ENCODE measurements around the gene MAST2. TPM values are rescaled to one million over a fixed set of nuclear protein-coding genes. Genes with fewer than 3 reads are reported as not detected.

MAST2 gene
- total RNA-seq, 2 donors from 2014 or later, result 44.5 to 52.1 TPM

GRCh38 chr1:45862008-45862407 is 58.6 kb downstream of the MAST2 start:
- H3K4me1 ChIP-seq, result peaks cover 0 to 15% of the 10 kb centered on the region in 2 donors
- no peaks in the 10 kb centered on the region for H3K36me3 ChIP-seq
- no peaks in the 10 kb centered on the region for H3K9me3 ChIP-seq
- no peak overlapping the region for H3K4me3 ChIP-seq
- H3K27ac ChIP-seq, result no peak overlapping the region
- TF ChIP-seq CTCF (IDR thresholded peaks at IDR 0.05), result no peak
- no peaks in the 10 kb centered on the region for H3K27me3 ChIP-seq
- no peak for DNase-seq (ENCODE audit: low spot score)

GRCh38 chr1:45863218-45863617 is 59.8 kb downstream of the MAST2 start:
- no peaks in the 10 kb centered on the region for H3K9me3 ChIP-seq
- DNase-seq (ENCODE audit: low spot score), result no peak
- H3K4me3 ChIP-seq, result no peak overlapping the region
- H3K27me3 ChIP-seq, result no peaks in the 10 kb centered on the region
- TF ChIP-seq CTCF (IDR thresholded peaks at IDR 0.05), result no peak
- H3K27ac ChIP-seq, result no peak overlapping the region
- H3K36me3 ChIP-seq, result no peaks in the 10 kb centered on the region
- peaks cover 0 to 15% of the 10 kb centered on the region in 2 donors for H3K4me1 ChIP-seq

GRCh38 chr1:45864167-45865106 is 61.0 kb downstream of the MAST2 start:
- H3K4me3 ChIP-seq, result peak overlapping the region in 1 of 2 donors; percentile 14
- H3K27ac ChIP-seq, result no peak overlapping the region
- TF ChIP-seq CTCF (IDR thresholded peaks at IDR 0.05), result no peak
- H3K36me3 ChIP-seq, result no peaks in the 10 kb centered on the region
- H3K4me1 ChIP-seq, result peaks cover 0 to 15% of the 10 kb centered on the region in 2 donors
- DNase-seq (ENCODE audit: low spot score), result no peak
- H3K9me3 ChIP-seq, result no peaks in the 10 kb centered on the region
- no peaks in the 10 kb centered on the region for H3K27me3 ChIP-seq

GRCh38 chr1:45867697-45868348 is 64.4 kb downstream of the MAST2 start:
- Histone ChIP-seq H3K4me3 (no peak overlapping the region), H3K27me3 (no peaks in the 10 kb centered on the region), H3K36me3 (no peaks in the 10 kb centered on the region), H3K9me3 (no peaks in the 10 kb centered on the region), H3K27ac (no peak overlapping the region), H3K4me1 (peaks cover 0 to 15% of the 10 kb centered on the region in 2 donors)
- TF ChIP-seq CTCF (IDR thresholded peaks at IDR 0.05), result no peak
- no peak for DNase-seq (ENCODE audit: low spot score)

- Histone ChIP-seq H3K36me3 (no peaks in the 10 kb centered on the region), H3K27ac (no peak overlapping the region), H3K4me1 (peaks cover 0 to 6% of the 10 kb centered on the region in 2 donors), H3K27me3 (no peaks in the 10 kb centered on the region), H3K9me3 (no peaks in the 10 kb centered on the region), H3K4me3 (no peak overlapping the region)
- no peak for TF ChIP-seq CTCF (IDR thresholded peaks at IDR 0.05)
- no peak for DNase-seq (ENCODE audit: low spot score)
Measured at GRCh38 chr1:45868861-45869260, 65.4 kb downstream of the MAST2 start.

Measured in right atrium auricular region (tissue), 2 donors.